ENCODE results near the gene DNLZ.

Gene DNLZ

GRCh38 chr9:136341769-136342168 lies 21.8 kb downstream of the DNLZ start:
- no peak for DNase-seq

- no peak for DNase-seq
These were observed 22.4 kb downstream of the DNLZ start for GRCh38 chr9:136341042-136341655.

GRCh38 chr9:136340356-136341041 lies 23.0 kb downstream of the DNLZ start:
- DNase-seq: no peak

GRCh38 chr9:136339958-136340310 lies 23.6 kb downstream of the DNLZ start:
- DNase-seq: no peak

- DNase-seq: no peak
These were observed 24.2 kb downstream of the DNLZ start for GRCh38 chr9:136339173-136339957.

GRCh38 chr9:136338511-136338910 lies 25.0 kb downstream of the DNLZ start:
- DNase-seq: no peak

GRCh38 chr9:136337416-136338395 lies 25.8 kb downstream of the DNLZ start:
- DNase-seq: no peak

GRCh38 chr9:136336881-136337280 lies 26.7 kb downstream of the DNLZ start:
- no peak for DNase-seq

- DNase-seq: no peak
These were observed 27.2 kb downstream of the DNLZ start for GRCh38 chr9:136336156-136336870.

- DNase-seq: no peak
These were observed 28.0 kb downstream of the DNLZ start for GRCh38 chr9:136335296-136336155.

GRCh38 chr9:136334541-136334940 lies 29.0 kb downstream of the DNLZ start:
- DNase-seq: no peak

- no peak for DNase-seq
These were observed 30.1 kb downstream of the DNLZ start for GRCh38 chr9:136333486-136333885.

- DNase-seq: no peak
These were observed 30.5 kb downstream of the DNLZ start for GRCh38 chr9:136333045-136333444.

GRCh38 chr9:136332482-136332983 lies 31.0 kb downstream of the DNLZ start:
- DNase-seq: no peak

GRCh38 chr9:136331556-136332481 lies 31.7 kb downstream of the DNLZ start:
- no peak for DNase-seq

- DNase-seq: no peak
These were observed 32.5 kb downstream of the DNLZ start for GRCh38 chr9:136331030-136331429.

GRCh38 chr9:136330406-136330990 lies 33.0 kb downstream of the DNLZ start:
- DNase-seq: no peak

- DNase-seq: no peak
These were observed 33.7 kb downstream of the DNLZ start for GRCh38 chr9:136329636-136330405.

GRCh38 chr9:136329211-136329627 lies 34.3 kb downstream of the DNLZ start:
- no peak for DNase-seq

All from NCI-H2171 (cell line).